Progenitor cell of endocrine pancreas (in vitro differentiated cells): Measurements from ENCODE around the gene TADA3. TPM values are rescaled to one million over a fixed set of nuclear protein-coding genes. Genes with fewer than 3 reads are reported as not detected.

ENCODE experiments used
- DNase-seq: peaks from one replicate; pipeline ENCODE4 v3.0.0; 2021; ENCODE audit warnings: low spot score; ENCODE audit not compliant: unreplicated experiment
- H3K27ac Mint-ChIP-seq: 2 replicates; pipeline ENCODE4 v1.8.0; 2021; ENCODE audit warnings: mild to moderate bottlenecking, moderate library complexity, mixed read lengths
- H3K27me3 Mint-ChIP-seq: 2 replicates; pipeline ENCODE4 v1.8.0; 2021; ENCODE audit warnings: mixed read lengths
- H3K36me3 Mint-ChIP-seq: 2 replicates; pipeline ENCODE4 v1.8.0; 2022; ENCODE audit warnings: mixed read lengths; ENCODE audit not compliant: insufficient read depth
- H3K4me1 Mint-ChIP-seq: 2 replicates; pipeline ENCODE4 v1.8.0; 2021; ENCODE audit warnings: low read depth, mixed read lengths
- H3K4me3 Mint-ChIP-seq: 2 replicates; pipeline ENCODE4 v1.8.0; 2021; ENCODE audit warnings: low read depth, mild to moderate bottlenecking, moderate library complexity, mixed read lengths
- H3K9me3 Mint-ChIP-seq: 2 replicates; pipeline ENCODE4 v1.8.0; 2021; ENCODE audit warnings: low read depth, mixed read lengths
- CTCF ChIP-seq: fragments of 200-600 bp; sonication (generic); IDR thresholded peaks from one replicate; pipeline ENCODE4 v1.5.0; 2021; ENCODE audit warnings: antibody characterized with exemption, mild to moderate bottlenecking; ENCODE audit not compliant: unreplicated experiment
- total RNA-seq: library from RNA; stranded (reverse); gene quantifications from 2 replicates; pipeline ENCODE4 v1.2.1, GENCODE V29; 2021

Gene TADA3
- total RNA-seq, 1 donor from 2014 or later: 70.8 TPM

GRCh38 chr3:9761919-9762318 is 30.4 kb downstream of the TADA3 start:
- Mint-ChIP-seq H3K9me3 (no peaks in the 10 kb centered on the region), H3K4me1 (no peaks in the 10 kb centered on the region), H3K36me3 (peaks cover 20% of the 10 kb centered on the region), H3K27me3 (no peaks in the 10 kb centered on the region), H3K4me3 (no peak overlapping the region), H3K27ac (no peak overlapping the region)
- TF ChIP-seq CTCF: no peak
- no peak for DNase-seq

- H3K36me3 Mint-ChIP-seq: peaks cover 20% of the 10 kb centered on the region
- H3K9me3 Mint-ChIP-seq: no peaks in the 10 kb centered on the region
- no peak for DNase-seq
- H3K27ac Mint-ChIP-seq: no peak overlapping the region
- H3K4me1 Mint-ChIP-seq: no peaks in the 10 kb centered on the region
- H3K27me3 Mint-ChIP-seq: no peaks in the 10 kb centered on the region
- H3K4me3 Mint-ChIP-seq: no peak overlapping the region
- TF ChIP-seq CTCF: no peak
Measured at GRCh38 chr3:9760779-9761505, 31.3 kb downstream of the TADA3 start.

GRCh38 chr3:9757427-9757826 is 34.8 kb downstream of the TADA3 start:
- Mint-ChIP-seq H3K36me3 (peaks cover 22% of the 10 kb centered on the region), H3K4me1 (no peaks in the 10 kb centered on the region), H3K4me3 (no peak overlapping the region), H3K27me3 (no peaks in the 10 kb centered on the region), H3K9me3 (no peaks in the 10 kb centered on the region), H3K27ac (no peak overlapping the region)
- TF ChIP-seq CTCF: no peak
- DNase-seq: no peak

GRCh38 chr3:9754678-9755077 is 37.6 kb downstream of the TADA3 start:
- no peak overlapping the region for H3K27ac Mint-ChIP-seq
- peaks cover 17% of the 10 kb centered on the region for H3K36me3 Mint-ChIP-seq

More at GRCh38 chr3:9754678-9755077, 37.6 kb downstream of the TADA3 start:
- H3K27me3 Mint-ChIP-seq: no peaks in the 10 kb centered on the region
- DNase-seq: no peak
- H3K4me3 Mint-ChIP-seq: no peak overlapping the region
- no peak for TF ChIP-seq CTCF
- H3K4me1 Mint-ChIP-seq: peaks cover 9% of the 10 kb centered on the region
- H3K9me3 Mint-ChIP-seq: no peaks in the 10 kb centered on the region
